ENCODE data around the gene ZFP3. TPM values are rescaled to one million over a fixed set of nuclear protein-coding genes. Genes with fewer than 3 reads are reported as not detected.
"Not testable (repeated sequence)": the region's sequence is repeated elsewhere in the genome, so short reads cannot be mapped to it uniquely, and the experiment has no call there.

ZFP3 gene
- total and polyA plus RNA-seq, 2 donors (not counting 3 experiments of a cell fraction or from before 2014, with no cell fraction given): 1.7 TPM

DNA sequence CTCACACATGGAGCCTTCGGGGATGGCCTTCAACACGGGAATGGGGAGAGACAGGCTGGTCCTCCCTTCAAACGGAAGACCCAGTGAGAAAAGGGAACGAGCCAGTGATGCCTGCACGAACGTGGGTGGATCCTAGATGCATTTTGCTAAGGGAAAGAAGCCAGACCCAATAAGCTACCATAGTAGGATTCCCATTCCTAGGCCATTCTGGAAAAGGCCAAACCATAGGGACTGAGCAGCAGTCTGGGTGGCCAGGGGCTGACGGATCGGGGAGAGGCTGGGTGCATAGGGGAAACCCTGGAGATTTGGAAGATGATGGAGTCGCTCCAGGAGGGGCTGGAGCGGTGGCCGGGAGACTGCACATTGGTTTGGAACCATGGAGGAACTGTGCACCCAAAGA is 56.3 kb downstream of the ZFP3 start:
- intact Hi-C loops (cut with micrococcal nuclease); H3K9me3 ChIP-seq (replicated peaks; ENCODE audit: control insufficient read depth, insufficient read depth, low read length); H3K4me1 ChIP-seq (ENCODE audit: control insufficient read depth, extremely low read depth, insufficient read depth, low read length); H3K4me3 ChIP-seq (replicated peaks in 1 of 3; ENCODE audit: insufficient read depth in 1 of 3, low read depth in 1 of 3, low read length in 3 of 3); H3K9me1 ChIP-seq (replicated peaks; ENCODE audit: control insufficient read depth, extremely low read depth, insufficient read depth, low read length); POLR2A ChIA-PET; H4K20me1 ChIP-seq (replicated peaks; ENCODE audit: control insufficient read depth, extremely low read depth, insufficient read depth, low read length); H3K27me3 ChIP-seq (ENCODE audit: control insufficient read depth in 2 of 2, insufficient read depth in 2 of 2, low read length in 2 of 2); FAIRE-seq; H3K27ac ChIP-seq (ENCODE audit: insufficient read depth, low read depth, low read length); dilution Hi-C loops (cut with MboI; ENCODE audit: extremely low pct_ligation_motif_present, low sequenced_read_pairs); BruUV-seq (replicated peaks); H3K79me2 ChIP-seq (ENCODE audit: control insufficient read depth, insufficient read depth, low read length); DNase-seq (ENCODE audit: low read depth, low spot score); H2AFZ ChIP-seq (ENCODE audit: low read depth, low read length); CTCF ChIA-PET; H3K4me2 ChIP-seq (ENCODE audit: insufficient read depth, low read length); H3K36me3 ChIP-seq (ENCODE audit: control insufficient read depth in 2 of 2, extremely low read depth in 1 of 2, insufficient read depth in 2 of 2, low read length in 2 of 2); H3K9ac ChIP-seq (replicated peaks; ENCODE audit: extremely low read depth, insufficient read depth, low read length): not testable (repeated sequence)

DNA sequence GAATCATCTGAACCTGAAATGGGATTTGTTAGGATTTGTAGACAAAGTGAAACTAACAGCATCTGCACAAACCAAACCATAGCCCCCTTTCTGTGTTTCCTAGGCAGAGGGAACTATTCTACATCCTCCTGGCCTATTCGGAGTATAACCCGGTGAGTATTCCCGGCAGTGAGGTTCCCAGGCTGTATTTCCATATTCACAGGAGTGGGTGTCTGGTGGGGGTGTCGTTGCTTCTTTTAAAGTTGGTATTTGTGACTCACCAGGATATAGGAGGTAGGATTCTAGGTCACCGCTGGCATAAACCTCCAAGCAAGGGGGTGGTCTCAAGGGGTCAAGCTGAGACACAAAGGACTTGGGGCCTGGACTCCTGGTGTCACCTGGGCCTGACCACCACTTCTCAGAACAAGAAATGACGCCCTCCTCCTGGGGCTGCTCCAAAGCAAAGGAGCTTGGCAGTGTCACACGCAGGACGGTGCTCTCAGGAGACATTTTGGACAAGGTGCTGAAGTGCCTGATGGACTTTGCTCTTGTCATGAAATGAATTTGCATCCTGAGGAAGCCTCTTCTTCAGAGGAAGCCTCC is 57.0 kb downstream of the ZFP3 start:
- H3K4me3 ChIP-seq (replicated peaks in 1 of 3; ENCODE audit: insufficient read depth in 1 of 3, low read depth in 1 of 3, low read length in 3 of 3); H3K79me2 ChIP-seq (ENCODE audit: control insufficient read depth, insufficient read depth, low read length); FAIRE-seq; H3K27me3 ChIP-seq (ENCODE audit: control insufficient read depth in 2 of 2, insufficient read depth in 2 of 2, low read length in 2 of 2); H3K36me3 ChIP-seq (ENCODE audit: control insufficient read depth in 2 of 2, extremely low read depth in 1 of 2, insufficient read depth in 2 of 2, low read length in 2 of 2); BruUV-seq (replicated peaks); CTCF ChIA-PET; H3K4me2 ChIP-seq (ENCODE audit: insufficient read depth, low read length); intact Hi-C loops (cut with micrococcal nuclease); H3K4me1 ChIP-seq (ENCODE audit: control insufficient read depth, extremely low read depth, insufficient read depth, low read length); H3K9ac ChIP-seq (replicated peaks; ENCODE audit: extremely low read depth, insufficient read depth, low read length); H3K9me1 ChIP-seq (replicated peaks; ENCODE audit: control insufficient read depth, extremely low read depth, insufficient read depth, low read length); POLR2A ChIA-PET; H3K9me3 ChIP-seq (replicated peaks; ENCODE audit: control insufficient read depth, insufficient read depth, low read length); H3K27ac ChIP-seq (ENCODE audit: insufficient read depth, low read depth, low read length); H4K20me1 ChIP-seq (replicated peaks; ENCODE audit: control insufficient read depth, extremely low read depth, insufficient read depth, low read length); H2AFZ ChIP-seq (ENCODE audit: low read depth, low read length); dilution Hi-C loops (cut with MboI; ENCODE audit: extremely low pct_ligation_motif_present, low sequenced_read_pairs); DNase-seq (ENCODE audit: low read depth, low spot score): not testable (repeated sequence)
